T-helper 2 cell treated with Interferon-gamma antibody and Interleukin-4, amounts not matched to agents 100 ng/mL and 5 ng/mL, for 36 hours (primary cell): Measurements from ENCODE around the gene CALHM1. TPM values are rescaled to one million over a fixed set of nuclear protein-coding genes. Genes with fewer than 3 reads are reported as not detected.

Experiments used
- intact Hi-C: fragments of 100-400 bp; cut with micrococcal nuclease; formaldehyde crosslinking; loops from one replicate; pipeline ENCODE4 v1.15.1; 2023
- total RNA-seq: library from RNA; stranded (reverse); gene quantifications from 2 replicates; pipeline ENCODE4 v1.2.3, GENCODE V29; 2022

Gene CALHM1
- total RNA-seq, 1 donor from 2014 or later = 0.27 TPM

- intact Hi-C loops = no loop called here
Measured at GRCh38 chr10:103440416-103440815, 18.3 kb downstream of the CALHM1 start.

- intact Hi-C loops = no loop called here
Measured at GRCh38 chr10:103439776-103440175, 18.9 kb downstream of the CALHM1 start.

DNA sequence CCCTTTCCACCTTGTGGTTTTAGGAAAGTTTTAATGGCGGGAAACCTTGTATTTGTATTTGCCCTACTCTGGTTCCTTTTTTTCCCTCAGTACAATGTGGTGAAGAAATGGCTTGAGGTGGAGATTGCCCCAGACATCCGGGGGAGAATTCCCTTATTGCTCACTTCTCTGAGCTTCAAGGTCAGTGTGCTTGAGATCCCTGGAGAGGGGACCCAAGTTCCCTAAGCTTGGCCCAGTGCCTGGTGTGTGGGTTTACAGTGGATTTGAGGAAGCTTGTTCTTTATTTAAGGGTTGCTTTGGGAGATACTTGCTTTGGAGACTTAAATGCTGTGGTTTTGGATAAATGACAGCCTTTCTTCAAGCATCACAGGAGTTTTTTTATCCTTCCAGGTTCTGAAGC is 24.8 kb downstream of the CALHM1 start:
- intact Hi-C loops = no loop called here

DNA sequence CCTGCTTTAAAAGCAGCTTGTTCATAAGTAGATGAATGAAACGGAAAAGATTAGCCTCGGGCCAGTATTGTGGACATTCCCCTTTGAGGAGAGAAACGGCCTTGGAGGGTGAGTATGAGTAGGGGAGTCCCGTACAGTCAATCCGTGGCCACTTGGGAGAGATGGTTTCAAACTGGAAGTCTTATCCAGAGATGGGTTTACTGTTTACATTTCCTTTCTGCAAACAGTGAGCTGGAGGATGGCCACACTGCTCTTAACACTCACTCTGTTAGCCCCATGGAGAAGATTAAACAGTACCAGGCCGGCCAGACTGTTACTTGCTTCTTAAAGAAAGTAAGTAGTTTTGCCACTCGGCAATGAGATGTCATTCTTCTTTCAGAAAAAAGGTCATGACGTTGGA is 26.8 kb downstream of the CALHM1 start:
- intact Hi-C loops = no loop called here

DNA sequence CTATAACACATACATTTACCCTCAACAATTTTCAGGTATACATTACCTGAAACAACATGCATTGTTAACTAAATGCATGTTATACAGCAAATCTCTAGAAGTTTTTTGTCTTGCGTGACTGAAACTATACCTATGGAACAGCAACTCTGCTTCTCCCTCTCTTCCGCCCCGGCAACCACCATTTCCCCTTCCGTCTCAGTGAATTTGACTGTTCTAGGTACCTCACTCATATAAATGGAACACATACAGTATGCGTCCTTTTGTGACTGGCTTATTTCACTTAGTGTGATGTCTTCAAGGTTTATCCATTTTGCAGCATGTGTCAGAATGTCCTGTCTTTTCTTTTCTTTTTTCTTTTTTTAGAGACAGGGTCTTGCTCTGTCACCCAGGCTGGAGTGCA is 29.1 kb downstream of the CALHM1 start:
- intact Hi-C loops = no loop called here

- intact Hi-C loops = no loop called here
Measured at GRCh38 chr10:103428989-103429643, 29.6 kb downstream of the CALHM1 start.

DNA sequence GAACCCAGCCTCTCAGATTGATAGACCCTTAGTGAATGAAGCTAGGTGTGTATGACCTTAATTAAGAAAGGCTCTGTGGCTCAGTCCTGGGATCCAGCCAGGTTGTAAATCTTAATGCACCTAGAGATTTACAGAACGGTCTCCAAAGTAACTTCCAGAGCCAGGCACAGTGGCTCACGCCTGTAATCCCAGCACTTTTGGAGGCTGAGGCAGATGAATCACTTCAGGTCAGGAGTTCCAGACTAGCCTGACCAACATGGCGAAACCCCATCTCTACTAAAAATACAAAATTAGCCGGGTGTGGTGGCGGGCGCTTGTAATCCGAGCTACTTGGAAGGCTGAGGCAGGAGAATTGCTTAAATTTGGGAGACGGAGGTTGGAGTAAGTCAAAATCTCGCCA is 30.8 kb downstream of the CALHM1 start:
- intact Hi-C loops = no loop called here

DNA sequence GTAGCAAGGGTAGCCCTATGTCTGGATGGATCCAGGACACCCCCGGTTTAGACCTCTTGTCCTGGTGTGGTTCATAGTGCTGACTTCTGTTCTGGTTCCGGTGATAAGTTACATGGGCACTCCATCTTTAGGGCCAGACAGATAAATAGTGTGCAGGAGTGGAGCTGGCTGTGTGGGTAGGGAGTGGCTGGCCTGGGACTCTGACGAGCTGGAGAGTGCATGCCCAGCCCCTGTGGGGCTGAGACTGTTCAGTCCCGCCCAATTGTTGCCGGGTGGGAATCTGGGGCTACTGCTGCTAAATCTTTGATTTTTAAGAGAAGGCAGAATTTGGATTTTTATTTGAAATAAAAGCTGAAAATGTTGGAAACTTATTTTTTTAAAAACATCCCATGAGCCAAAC is 35.0 kb downstream of the CALHM1 start:
- intact Hi-C loops = no loop called here

DNA sequence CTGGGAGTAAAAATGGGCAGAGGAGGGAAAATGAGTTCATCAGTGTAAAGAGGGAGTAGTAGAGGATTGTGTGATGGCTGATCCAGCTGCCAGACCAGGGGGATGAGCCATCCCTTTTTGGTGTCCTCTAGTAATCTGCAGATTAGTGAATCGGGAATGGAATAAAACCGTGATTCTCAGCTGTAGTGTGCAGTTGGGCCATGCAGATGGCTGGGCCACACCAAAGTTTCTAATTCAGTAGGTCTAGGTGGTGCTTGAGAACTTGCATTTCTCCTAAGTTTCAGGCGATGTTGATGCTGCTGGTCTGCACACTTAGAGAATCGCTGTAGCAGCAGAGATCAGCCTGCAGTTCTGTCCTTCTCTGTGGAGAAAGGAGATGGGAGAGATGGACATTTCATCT is 39.6 kb downstream of the CALHM1 start:
- intact Hi-C loops = no loop called here

DNA sequence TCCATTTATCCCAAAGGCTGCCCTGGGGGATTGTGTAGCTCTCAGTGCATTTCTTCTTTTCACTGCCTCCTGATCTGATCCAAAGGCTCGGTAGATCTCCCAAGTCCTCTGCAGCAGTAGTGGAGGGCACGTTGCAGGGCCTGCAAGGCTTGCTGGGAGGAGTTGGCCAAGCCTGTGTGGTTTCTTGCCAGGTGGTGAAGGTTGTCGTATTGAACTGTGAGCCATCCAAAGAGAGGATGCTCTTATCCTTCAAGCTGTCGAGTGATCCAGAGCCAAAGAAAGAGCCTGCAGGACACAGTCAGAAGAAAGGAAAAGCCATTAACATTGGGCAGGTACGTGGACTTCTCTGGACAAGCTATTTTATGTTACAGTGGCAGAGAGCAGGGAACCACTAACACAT is 41.1 kb downstream of the CALHM1 start:
- intact Hi-C loops = loop anchor here (1.0 kb wide), 1 partner anchor 68 kb away; no protein-coding TSS in a partner anchor

GRCh38 chr10:103417148-103417469 is 41.6 kb downstream of the CALHM1 start:
- intact Hi-C loops = loop anchor here (1.0 kb wide), 1 partner anchor 68 kb away; no protein-coding TSS in a partner anchor

DNA sequence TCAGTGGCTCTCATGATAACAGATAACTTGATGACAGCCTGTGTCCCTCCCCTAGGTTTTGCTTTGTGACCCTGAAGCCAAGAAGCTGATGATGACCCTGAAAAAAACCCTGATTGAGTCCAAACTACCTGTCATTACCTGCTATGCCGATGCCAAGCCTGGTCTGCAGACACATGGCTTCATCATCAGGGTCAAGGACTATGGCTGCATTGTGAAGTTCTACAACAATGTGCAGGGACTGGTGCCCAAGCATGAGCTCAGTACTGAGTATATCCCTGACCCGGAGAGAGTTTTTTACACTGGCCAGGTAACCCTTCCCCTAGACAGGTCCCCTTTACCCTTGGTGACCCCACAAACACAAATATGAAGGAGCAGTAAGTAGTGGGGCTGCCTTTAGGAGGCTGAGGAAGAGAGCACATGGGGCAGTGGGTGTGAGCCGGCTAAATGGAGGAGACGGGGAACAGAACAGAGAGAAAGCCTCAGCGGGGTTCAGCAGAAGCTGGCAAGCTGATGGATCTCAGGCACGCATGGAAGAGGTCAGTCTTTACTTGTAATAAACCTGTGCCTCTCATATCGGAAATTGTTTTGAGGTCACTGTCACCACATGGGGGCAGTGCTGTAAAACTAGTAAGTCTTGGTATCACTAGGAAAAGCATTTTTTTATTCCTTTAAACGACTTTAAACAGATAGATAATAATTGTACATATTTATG is 42.1 kb downstream of the CALHM1 start:
- intact Hi-C loops = loop anchor here (1.0 kb wide), 1 partner anchor 69 kb away; no protein-coding TSS in a partner anchor

GRCh38 chr10:103415581-103415980 is 43.1 kb downstream of the CALHM1 start:
- intact Hi-C loops = no loop called here

DNA sequence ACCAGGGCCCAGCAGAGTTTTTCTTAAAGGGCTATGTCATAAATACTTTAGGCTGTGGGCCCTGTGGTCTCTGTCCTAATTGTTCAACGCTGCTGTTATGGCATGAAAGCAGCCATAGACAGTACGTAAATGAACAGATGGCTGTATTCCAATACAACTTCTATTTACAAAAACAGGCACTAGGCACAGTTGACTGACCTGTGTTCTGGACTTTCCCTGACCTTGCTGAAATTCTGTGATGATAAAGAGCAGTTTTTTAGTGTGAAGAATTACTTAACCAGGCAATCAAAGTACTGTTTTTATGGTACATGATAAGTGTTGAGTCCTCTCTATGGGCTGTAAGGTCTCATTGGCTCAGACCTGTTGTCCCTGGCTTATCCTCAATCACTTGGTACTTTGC is 45.1 kb downstream of the CALHM1 start:
- intact Hi-C loops = no loop called here

Other genes starting within 250 kb of the CALHM1 start
- not detected in 2 replicates for gene RPEL1, start 213.0 kb downstream of the CALHM1 start, total RNA-seq
- 0.25 and 0.27 TPM in 2 replicates for gene INA, start 181.8 kb downstream of the CALHM1 start, total RNA-seq
- gene PCGF6, start 107.8 kb downstream of the CALHM1 start, total RNA-seq = 12.6 and 13.6 TPM in 2 replicates
- 10.3 and 11.2 TPM in 2 replicates for gene TAF5, start 90.9 kb downstream of the CALHM1 start, total RNA-seq
- gene ATP5MK, start 62.4 kb downstream of the CALHM1 start, total RNA-seq = 318 and 323 TPM in 2 replicates
- 56.0 and 60.1 TPM in 2 replicates for gene PDCD11, start 62.3 kb downstream of the CALHM1 start, total RNA-seq
- gene CALHM2, start 6.5 kb downstream of the CALHM1 start, total RNA-seq = 78.3 and 80.0 TPM in 2 replicates
- gene CALHM3, start 20.3 kb upstream of the CALHM1 start, total RNA-seq = 0.14 TPM in 1 of 2 replicates, not detected in the other
- 1.5 TPM in 2 replicates for gene NEURL1, start 34.8 kb upstream of the CALHM1 start, total RNA-seq